Measurements from ENCODE around the gene TMBIM1. TPM values are rescaled to one million over a fixed set of nuclear protein-coding genes. Genes with fewer than 3 reads are reported as not detected.
"Not testable (repeated sequence)": the region's sequence is repeated elsewhere in the genome, so short reads cannot be mapped to it uniquely, and the experiment has no call there.

Gene TMBIM1
- total RNA-seq, 1 experiment from 2014 or later = 107 TPM

DNA sequence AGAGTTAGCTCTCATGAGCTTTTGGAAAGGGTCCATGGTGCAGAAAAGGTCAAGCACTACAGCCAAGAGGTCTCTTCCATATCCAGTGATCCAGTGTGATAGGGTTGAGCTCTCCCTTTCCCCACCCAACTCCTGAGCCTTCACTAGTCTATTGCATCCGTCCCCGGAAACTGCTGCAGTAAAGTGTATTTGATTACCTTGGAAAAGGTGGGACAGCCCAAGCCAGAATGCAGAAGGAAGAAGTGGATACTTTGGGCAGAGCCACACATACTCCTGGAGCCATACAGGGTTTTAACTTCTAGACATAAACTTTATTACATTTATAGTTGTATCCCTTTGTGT is 18.4 kb downstream of the TMBIM1 start:
- DNase-seq (ENCODE audit: extremely low read depth, low read depth) = no peak

DNA sequence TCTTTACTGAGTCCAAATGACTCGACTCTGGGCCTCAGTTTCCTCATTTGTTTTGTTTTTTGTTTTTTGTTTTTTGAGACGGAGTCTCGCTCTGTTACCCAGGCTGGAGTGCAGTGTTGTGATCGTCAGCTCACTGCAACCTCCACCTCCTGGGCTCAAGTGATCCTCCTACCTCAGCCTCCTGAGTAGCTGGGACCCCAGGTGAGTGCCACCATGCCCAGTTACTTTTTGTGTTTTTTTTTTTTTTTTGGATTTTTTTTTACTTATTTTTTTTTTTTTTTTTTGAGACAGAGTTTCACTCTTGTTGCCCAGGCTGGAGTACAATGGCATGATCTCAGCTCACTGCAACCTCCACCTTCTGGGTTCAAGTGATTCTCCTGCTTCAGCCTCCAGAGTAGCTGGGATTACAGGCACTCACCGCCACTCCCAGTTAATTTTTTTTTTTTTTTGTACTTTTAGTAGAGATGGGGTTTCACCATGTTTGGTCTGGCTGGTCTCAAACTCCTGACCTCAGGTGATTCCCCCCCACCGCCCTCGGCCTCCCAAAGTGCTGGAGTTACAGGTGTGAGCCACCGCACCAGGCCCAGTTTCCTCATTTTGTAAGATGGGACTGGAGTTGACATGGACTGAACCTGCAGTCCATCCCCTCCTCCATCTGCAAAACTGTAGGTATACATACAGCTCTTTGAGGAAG is 18.9 kb downstream of the TMBIM1 start:
- not testable (repeated sequence) for DNase-seq (ENCODE audit: extremely low read depth, low read depth)

DNA sequence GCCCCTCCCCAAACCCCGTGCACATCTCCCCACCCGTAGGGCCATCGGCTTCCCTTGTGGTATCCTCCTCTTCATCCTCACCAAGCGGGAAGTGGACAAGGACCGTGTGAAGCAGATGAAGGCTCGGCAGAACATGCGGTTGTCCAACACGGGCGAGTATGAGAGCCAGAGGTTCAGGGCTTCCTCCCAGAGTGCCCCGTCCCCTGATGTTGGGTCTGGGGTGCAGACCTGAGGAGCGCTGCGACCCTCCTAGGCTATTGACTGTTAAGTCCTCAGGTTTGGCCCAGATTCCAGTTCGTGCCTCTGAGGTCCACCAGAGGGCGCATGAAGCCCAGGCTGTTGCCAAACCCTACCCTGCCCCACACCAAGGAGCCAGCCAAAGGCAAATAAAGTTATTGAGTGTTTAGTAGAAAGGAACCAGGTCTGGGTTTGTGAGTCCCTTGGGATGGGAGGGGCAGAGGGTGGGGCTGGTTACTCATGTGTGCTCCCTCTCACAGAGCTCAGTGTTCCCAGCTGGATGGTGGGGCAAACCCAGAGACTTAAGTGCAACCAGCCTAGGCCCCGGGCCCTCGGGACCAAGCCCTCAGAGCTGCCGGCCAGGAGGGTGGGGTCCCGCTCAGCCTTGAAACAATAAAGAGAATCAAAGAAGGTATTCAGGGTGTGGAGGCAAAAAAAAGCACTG is 19.6 kb downstream of the TMBIM1 start:
- peak; percentile 94 for DNase-seq (ENCODE audit: extremely low read depth, low read depth)

DNA sequence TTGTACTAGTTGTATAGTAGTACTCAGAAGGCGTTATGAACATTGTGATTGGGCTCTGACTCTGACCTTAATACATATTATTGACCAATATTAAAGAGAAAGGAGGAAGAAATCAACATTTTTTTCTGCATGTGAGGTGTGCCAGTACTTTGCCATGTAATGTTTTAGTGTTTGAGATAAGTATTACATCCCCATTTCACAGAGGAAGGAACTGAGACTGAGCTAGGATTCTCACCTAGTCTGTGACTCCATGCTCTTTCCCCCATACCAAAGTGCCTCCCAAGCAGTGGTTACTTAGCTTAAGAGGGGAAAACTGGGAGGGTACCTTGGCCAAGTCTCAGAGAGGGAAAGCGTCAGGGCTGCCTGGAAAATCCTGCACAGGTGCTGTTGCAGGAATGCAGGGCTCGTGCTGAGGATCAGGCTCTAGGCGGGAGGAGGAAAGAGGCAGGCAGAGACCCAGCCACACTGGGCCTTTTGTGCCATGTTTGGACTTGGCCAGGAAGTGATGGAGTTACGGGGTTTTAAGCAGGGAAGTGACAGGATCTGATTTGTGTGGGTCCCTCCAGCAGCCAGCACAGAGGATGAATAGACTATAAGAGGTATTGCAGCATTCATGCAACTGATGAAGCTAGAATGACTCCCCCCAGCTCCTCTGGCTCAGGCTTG is 20.3 kb downstream of the TMBIM1 start:
- no peak for DNase-seq (ENCODE audit: extremely low read depth, low read depth)

DNA sequence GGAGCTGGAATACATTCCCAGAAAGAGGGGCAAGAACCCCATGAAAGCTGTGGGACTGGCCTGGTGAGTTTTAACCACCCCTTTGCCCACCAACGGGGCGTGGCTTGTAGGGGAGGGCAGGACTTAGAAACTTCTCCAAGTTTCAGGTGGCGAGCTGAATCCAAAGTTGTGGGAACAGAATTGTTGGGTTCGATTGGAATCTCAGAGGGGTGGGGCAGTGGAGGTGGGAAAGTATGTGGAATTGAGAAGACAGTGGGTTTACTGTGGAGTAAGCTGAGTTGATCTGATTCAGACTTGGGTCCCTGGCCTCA is 20.9 kb downstream of the TMBIM1 start:
- no peak for DNase-seq (ENCODE audit: extremely low read depth, low read depth)

DNA sequence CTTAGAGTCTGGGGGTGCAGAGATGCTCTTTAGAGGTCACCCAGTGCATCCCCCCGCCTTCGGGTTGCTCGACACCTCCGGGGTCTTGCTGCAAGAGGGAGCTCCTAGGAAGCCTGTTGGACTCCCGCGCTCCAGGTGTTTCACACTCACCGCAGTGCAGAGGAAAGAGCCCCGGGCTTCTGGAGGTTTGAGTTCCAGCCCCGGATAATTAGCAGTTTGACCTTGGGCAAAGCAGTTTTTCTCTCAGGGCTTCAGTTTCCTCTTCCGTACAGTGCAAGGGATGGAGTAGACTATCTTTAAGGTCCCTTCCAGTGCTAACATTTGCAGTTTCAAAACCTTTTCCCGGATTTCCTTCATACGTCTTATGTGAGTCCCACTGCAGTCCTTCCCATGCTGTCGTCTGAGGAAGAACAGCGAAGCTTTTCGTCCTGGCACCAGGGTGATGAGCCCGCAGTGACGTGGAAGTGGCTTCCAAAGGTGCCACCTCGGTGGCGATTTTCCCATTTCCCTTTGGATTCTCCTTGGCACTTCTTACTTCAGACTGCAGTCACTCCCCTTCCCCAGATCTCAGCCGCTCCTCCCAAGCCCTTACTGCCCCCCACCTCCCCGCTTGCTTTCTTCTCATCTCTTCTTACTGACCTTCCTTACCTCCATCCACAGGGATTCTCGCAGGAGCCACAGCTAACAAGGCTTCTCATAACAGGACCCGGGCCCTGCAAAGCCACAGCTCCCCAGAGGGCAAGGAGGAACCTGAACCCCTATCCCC is 21.4 kb downstream of the TMBIM1 start:
- DNase-seq (ENCODE audit: extremely low read depth, low read depth) = no peak

DNA sequence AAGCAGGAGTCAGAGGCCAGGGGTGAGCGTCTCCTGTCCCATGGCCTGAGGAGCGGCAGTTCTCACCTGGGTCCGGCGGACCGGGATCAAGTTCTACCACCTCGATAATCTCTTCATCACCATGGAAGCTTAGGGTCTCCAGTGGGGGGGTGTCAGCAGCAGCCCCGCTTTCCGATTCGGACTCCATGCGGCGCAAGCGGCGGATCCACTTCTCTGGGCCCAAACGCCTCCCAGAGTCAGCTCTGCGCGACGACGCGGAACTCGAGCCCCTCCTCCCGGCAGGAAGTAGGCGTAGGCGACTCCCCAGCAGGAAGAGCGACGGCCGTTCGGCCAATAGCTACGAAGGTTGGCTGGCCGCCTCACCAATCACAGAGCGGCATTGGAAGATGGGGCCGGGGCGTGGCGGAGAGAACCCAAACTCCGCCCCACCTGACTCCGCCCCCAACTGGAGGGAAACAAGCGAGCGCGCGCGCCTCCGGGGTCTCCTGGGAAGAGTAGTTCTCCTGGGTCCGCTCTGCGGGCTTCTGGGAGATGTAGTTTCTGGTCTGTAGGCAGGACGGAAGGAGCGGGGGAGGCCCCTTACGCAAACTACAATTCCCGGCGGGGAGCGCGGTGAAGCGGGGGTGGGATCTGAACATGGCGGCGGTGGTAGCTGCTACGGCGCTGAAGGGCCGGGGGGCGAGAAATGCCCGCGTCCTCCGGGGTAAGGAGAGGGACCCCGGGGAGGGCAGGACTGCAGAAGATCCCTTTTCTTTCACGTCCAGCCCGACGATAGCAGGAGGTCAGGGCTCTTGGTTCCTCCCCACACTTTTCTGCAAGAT is 22.2 kb downstream of the TMBIM1 start, which contains the start of the genes AAMP and PNKD:
Gene AAMP (minus strand): TSS at position 238 of the 821 bp plus-strand sequence. CDS start 51 bp downstream, at position 187.
Gene PNKD (plus strand): TSS at position 620 of the 821 bp plus-strand sequence. CDS start 17 bp downstream, at position 637.
- DNase-seq (ENCODE audit: extremely low read depth, low read depth) = peak; percentile 100

DNA sequence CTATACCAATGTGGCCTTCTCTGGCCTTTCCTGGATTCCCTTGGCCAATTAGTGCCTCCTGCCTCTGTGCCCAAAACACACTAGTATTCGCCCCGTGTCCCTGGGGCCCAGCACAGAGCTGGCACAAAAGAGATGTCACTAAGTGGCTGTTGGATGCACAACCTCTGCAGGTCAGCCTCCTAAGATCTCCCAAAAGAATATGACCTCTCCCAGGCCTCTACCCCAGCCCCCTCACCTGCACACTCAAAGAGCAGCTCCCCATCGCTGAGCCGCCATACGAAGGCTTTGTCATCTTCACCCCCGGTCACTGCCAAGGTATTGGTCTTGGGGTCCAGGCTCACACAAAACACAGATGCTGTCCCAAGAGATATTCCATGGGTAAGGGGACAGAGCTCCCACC is 25.0 kb downstream of the TMBIM1 start:
- no peak for DNase-seq (ENCODE audit: extremely low read depth, low read depth)

DNA sequence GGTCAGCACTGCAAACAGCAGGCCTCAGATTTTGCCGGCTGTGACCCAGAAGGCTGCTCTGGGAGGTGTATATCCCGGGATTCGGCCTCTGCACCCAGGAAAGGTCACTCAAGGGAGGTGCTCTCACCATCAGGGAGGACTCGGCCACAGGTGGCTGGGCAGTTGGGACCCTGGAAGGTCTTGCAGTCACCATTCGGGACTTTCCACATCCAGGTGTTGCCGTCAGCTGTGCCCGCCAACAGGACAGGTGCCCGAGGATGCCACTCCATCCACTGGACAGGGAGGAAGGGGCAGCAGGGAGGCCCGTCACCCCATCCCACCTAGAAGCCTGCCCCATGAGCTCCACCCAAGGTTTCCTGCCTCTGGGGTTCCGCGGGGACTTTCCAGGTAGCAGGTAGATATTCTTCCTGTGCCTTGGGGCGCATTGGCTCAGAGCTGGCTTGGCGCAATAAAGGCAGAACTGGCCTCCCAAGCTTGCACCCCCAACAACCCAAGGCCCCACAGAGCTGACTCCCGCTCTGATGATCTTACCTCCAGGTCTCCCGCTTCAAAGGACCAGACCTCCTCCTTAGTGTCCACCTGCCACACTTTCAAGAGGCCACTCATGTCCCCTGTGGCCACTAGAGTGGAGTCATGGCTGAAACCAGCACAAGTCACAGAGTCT is 25.9 kb downstream of the TMBIM1 start:
- no peak for DNase-seq (ENCODE audit: extremely low read depth, low read depth)

DNA sequence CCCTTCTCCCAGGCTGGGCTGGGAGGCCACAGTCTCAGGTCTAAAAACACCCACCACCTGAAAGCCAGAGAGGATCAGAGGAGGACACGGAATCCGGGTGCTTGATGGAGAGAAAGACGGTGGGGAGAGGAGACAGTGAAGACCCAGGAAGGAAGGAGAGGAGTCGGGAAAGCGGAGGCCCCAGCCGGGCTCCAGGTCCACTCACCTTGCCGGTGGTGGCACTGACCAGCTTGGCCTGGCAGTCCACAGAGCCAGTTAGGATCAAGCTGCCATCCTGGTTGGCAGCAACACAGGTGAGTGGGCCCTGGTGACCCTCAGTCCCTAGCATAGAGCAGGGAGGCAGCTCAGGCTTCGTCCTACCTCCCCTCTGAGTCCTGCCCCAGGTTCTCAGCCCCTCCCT is 26.7 kb downstream of the TMBIM1 start:
- DNase-seq (ENCODE audit: extremely low read depth, low read depth) = no peak

DNA sequence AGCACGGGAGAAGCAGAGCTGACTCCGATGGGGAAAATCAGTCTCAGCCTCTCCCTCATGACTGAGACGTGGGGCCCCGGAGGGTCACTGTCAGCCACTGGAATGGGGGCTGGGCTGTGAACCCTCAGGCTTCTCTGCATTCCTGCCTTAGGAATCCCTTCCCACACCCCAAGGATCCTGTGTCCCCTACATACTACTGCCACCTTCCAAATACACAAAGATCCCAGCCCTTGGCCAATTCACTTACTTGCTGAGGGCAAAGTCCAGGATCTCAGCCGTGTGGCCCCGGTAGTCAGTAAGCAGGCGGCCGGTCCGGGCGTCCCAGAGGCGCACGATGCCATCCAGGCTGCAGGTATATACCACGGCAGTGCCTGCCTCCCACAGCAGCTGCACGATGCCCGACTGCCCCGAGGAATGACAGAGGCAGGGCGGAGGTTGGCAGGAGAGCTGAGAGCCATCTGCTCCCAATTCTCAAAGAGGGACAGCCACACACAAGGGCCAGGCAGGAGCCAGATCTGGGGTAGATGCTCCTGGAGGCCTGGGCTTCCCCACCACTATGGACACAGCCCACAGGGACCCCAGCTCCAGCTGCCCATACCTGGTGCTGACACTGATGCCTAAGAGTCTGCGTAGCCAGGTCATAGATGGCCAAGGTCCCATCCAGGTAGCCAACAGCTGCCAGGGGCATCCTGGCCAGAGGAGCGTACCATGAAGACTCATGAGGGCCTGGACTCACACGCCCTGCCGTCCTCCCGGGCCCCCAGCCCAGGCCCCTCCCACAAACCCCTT is 27.3 kb downstream of the TMBIM1 start:
- DNase-seq (ENCODE audit: extremely low read depth, low read depth) = no peak

DNA sequence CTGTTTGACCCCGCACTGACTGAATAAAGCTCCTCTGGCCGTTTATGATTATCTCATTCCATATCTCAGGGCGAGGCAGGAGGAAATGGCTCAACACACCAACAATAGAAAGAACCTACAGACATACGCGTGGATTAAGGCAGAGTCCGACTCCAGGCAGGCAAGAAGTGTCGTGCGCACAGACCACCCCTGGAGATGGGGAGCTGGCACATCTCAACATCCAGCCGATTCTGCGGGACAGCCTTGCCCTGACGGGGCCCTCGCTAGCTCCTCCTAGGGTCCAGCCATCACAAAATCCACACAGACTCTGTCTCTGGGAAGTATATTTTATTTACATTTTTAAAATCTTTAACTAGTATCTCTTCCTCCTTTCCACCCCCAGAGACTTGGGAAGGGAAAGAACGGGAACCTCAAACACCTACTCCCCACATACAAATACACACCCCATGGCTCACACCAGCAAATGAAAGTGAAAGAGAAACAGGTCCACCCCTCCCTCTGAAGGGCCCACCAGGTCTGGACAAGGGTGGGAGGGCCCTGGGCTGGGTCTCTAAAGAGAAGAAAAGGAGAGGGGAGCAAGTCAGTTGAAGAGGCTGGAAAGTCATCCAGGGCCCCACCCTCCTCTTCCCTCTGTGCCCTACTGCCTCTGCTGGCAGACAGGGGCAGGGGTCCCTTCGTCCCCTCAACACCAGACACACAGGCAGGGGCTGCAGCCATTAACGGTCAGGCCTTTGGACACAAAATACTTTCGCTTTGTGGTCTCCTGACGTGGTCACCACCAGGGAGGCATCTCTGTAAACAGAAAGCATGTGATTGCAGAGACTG is 28.3 kb downstream of the TMBIM1 start:
- DNase-seq (ENCODE audit: extremely low read depth, low read depth) = no peak

DNA sequence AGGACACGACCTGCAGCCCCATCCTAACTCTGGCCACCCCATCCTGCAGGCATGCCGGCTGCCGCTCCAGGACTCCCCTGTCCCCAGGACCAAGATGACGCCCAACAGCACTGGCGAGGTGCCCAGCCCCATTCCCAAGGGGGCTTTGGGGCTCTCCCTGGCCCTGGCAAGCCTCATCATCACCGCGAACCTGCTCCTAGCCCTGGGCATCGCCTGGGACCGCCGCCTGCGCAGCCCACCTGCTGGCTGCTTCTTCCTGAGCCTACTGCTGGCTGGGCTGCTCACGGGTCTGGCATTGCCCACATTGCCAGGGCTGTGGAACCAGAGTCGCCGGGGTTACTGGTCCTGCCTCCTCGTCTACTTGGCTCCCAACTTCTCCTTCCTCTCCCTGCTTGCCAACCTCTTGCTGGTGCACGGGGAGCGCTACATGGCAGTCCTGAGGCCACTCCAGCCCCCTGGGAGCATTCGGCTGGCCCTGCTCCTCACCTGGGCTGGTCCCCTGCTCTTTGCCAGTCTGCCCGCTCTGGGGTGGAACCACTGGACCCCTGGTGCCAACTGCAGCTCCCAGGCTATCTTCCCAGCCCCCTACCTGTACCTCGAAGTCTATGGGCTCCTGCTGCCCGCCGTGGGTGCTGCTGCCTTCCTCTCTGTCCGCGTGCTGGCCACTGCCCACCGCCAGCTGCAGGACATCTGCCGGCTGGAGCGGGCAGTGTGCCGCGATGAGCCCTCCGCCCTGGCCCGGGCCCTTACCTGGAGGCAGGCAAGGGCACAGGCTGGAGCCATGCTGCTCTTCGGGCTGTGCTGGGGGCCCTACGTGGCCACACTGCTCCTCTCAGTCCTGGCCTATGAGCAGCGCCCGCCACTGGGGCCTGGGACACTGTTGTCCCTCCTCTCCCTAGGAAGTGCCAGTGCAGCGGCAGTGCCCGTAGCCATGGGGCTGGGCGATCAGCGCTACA is 29.4 kb downstream of the TMBIM1 start:
- no peak for DNase-seq (ENCODE audit: extremely low read depth, low read depth)

DNA sequence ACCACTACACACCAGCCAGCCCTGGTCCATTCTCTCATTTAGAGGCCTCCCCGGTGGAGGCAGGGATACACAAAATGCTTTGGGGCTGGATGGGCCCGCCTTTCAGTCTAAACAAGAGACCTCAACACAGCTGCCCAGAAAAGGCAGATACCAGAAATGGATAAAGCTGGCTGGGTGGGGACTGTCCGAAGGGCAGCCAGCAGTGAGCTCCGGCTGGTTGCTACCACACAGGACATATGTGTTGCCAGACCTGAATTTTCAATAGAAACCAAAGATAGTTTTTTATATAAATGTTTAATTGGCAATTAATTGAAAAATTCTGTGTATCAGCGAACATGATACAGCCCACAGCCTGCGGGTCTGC is 30.1 kb downstream of the TMBIM1 start:
- no peak for DNase-seq (ENCODE audit: extremely low read depth, low read depth)

DNA sequence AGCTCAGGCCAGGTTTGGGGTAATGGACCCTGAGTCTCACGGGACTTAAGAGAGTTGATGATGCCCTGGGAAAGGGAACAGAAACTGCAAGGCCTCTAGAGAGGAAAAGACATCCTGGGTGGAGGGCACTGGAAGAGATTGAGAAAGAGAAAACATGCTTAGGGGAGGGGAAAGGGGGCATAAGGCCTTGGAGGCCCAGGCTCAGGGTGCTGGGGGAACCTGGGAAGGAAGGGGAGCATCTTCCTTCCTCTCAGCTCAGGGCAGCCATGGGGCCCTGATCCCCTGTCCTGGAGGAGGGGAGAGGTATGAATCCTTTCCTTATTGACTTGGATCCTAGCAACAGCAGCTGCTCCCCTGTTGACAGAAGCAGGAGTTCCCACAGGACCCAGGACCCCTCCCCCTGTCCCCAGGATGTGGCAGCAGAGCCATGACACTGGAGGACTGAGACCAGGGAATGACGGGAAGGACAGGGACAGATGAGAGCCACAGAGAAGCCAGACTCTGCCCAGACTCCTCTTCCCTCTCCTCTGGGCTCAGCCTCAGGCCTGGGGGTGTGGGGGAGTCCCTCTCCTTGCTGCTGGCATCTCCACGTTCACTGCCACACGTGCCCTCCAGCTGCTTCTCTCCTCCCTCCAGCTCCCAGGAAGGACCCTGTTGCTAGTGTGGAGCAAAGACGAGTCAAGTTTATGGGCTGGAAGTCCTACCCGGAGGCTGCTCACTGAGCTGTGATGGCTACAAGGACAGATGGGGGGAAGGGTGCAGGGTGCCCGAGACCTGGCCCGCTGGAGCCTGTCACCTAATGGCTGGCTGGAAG is 30.7 kb downstream of the TMBIM1 start:
- DNase-seq (ENCODE audit: extremely low read depth, low read depth) = no peak

DNA sequence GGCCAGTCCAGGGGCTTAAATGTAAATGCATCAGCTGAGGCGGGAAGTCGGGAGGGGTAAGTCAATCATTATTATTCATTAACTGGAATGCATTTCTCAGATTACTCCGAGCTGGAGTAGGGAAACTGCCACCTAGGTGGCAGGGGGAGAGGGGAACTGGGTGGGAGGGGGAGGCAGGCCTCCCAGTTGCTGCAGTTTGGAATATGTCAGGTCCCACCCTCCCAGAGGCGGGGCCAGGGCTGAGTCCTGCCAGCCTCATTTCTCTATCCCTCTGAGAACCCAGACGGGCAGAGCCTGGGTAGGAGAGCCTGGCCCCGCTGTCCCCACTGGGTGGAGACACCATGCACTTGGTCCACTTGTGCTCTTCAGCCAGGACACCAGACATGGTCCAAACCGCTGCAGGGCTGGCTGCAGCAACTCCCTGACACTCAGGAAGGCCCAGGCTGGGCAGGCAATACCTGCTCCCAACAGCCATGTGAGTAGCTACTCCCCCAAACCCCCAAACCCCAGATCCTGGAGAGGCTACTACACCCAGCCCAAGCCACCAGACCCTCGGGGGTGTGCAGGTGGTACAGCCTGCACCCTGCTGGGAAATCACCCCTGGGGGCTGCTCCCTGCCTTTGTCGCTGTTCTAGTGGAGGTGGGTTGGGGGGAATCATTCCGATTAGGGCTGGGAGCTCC is 31.4 kb downstream of the TMBIM1 start, which contains the start of gene GPBAR1:
Gene GPBAR1 (plus strand): TSS at position 274 of the 681 bp plus-strand sequence. CDS start 1,710 bp downstream, outside the sequence.
- no peak for DNase-seq (ENCODE audit: extremely low read depth, low read depth)

Measured in NCI-H460 (cell line).